Peyer's patch (tissue), 4 donors: ENCODE measurements around the gene TRIM6.

Experiments used
- CTCF ChIP-seq, 6 experiments: fragments of 450-650 bp in 4 of 6; fragments of 200-600 bp in 2 of 6; sonication (generic) in 1 of 6; IDR thresholded peaks; one replicate each; pipeline ENCODE4 v1.5.1; 2017 to 2019; ENCODE audit warnings: antibody characterized with exemption in 6 of 6, mild to moderate bottlenecking in 3 of 6, moderate library complexity in 1 of 6
- POLR2A ChIP-seq, 2 donors: fragments of 450-650 bp; IDR thresholded peaks; one replicate each; pipeline ENCODE4 v1.5.1; 2017; ENCODE audit warnings: antibody characterized with exemption in 2 of 2, mild to moderate bottlenecking in 2 of 2, moderate library complexity in 2 of 2

- TF ChIP-seq CTCF (IDR thresholded peaks at IDR 0.05) (no peak), POLR2A (IDR thresholded peaks at IDR 0.05) (peak in 1 of 2 donors; percentile 47)
Observed at GRCh38 chr11:5624489-5625279, 28.2 kb downstream of the TRIM6 start, which contains the start of gene TRIM34.
